Measurements from ENCODE around the gene PLXND1. TPM values are rescaled to one million over a fixed set of nuclear protein-coding genes. Genes with fewer than 3 reads are reported as not detected.

The PLXND1 gene
- total RNA-seq, 1 donor from 2014 or later, result 9.0 TPM

GRCh38 chr3:129573493-129573892, 33.0 kb downstream of the PLXND1 start:
- H3K27me3 Mint-ChIP-seq (ENCODE audit: insufficient read depth, low read depth), result peaks cover 6% of the 10 kb centered on the region
- H3K4me3 ChIP-seq, result no peak overlapping the region
- H3K4me3 Mint-ChIP-seq, result no peak overlapping the region
- H3K27ac ChIP-seq, result no peak overlapping the region
- H3K9me3 ChIP-seq (ENCODE audit: low read depth), result no peaks in the 10 kb centered on the region
- no peak overlapping the region for H2AFZ ChIP-seq (replicated peaks)
- peaks cover 4% of the 10 kb centered on the region for H3K4me1 Mint-ChIP-seq
- no peaks in the 10 kb centered on the region for H4K20me1 ChIP-seq (ENCODE audit: low read depth)
- H3K9ac ChIP-seq, result no peak overlapping the region
- no peaks in the 10 kb centered on the region for H3K9me3 Mint-ChIP-seq
- no peaks in the 10 kb centered on the region for H3K79me2 ChIP-seq (ENCODE audit: low read depth)
- H3K4me2 ChIP-seq, result no peak overlapping the region
- no peak for DNase-seq (ENCODE audit: low spot score)
- H3K4me1 ChIP-seq, result peaks cover 9% of the 10 kb centered on the region
- no peaks in the 10 kb centered on the region for H3F3A ChIP-seq (ENCODE audit: low read depth)
- no peaks in the 10 kb centered on the region for H3K27me3 ChIP-seq
- no peak overlapping the region for H3K27ac Mint-ChIP-seq
- no peak for TF ChIP-seq EZH2phosphoT487 (IDR thresholded peaks at IDR 0.05)
- TF ChIP-seq EZH2 (IDR thresholded peaks at IDR 0.05), result no peak
- TF ChIP-seq CTCF (IDR thresholded peaks at IDR 0.05), result no peak
- H3K36me3 ChIP-seq, result no peaks in the 10 kb centered on the region
- H3K36me3 Mint-ChIP-seq, result no peaks in the 10 kb centered on the region

- Histone ChIP-seq H3K9ac (no peak overlapping the region), H3K27me3 (no peaks in the 10 kb centered on the region), H3K36me3 (no peaks in the 10 kb centered on the region), H3F3A (ENCODE audit: low read depth) (no peaks in the 10 kb centered on the region), H3K27ac (no peak overlapping the region), H3K79me2 (ENCODE audit: low read depth) (no peaks in the 10 kb centered on the region), H3K4me3 (no peak overlapping the region), H3K9me3 (ENCODE audit: low read depth) (no peaks in the 10 kb centered on the region), H3K4me2 (no peak overlapping the region), H4K20me1 (ENCODE audit: low read depth) (no peaks in the 10 kb centered on the region), H2AFZ (replicated peaks) (no peak overlapping the region), H3K4me1 (peaks cover 9% of the 10 kb centered on the region)
- Mint-ChIP-seq H3K9me3 (no peaks in the 10 kb centered on the region), H3K4me1 (peaks cover 4% of the 10 kb centered on the region), H3K27ac (no peak overlapping the region), H3K27me3 (ENCODE audit: insufficient read depth, low read depth) (peaks cover 6% of the 10 kb centered on the region), H3K4me3 (no peak overlapping the region), H3K36me3 (no peaks in the 10 kb centered on the region)
- no peak for DNase-seq (ENCODE audit: low spot score)
- TF ChIP-seq EZH2 (IDR thresholded peaks at IDR 0.05) (no peak), CTCF (IDR thresholded peaks at IDR 0.05) (no peak), EZH2phosphoT487 (IDR thresholded peaks at IDR 0.05) (no peak)
Observed at GRCh38 chr3:129572603-129573002, 33.9 kb downstream of the PLXND1 start.

- Histone ChIP-seq H3K9ac (no peak overlapping the region), H4K20me1 (ENCODE audit: low read depth) (no peaks in the 10 kb centered on the region), H2AFZ (replicated peaks) (no peak overlapping the region), H3K27me3 (no peaks in the 10 kb centered on the region), H3K9me3 (ENCODE audit: low read depth) (no peaks in the 10 kb centered on the region), H3K4me3 (no peak overlapping the region), H3K4me1 (peaks cover 9% of the 10 kb centered on the region), H3F3A (ENCODE audit: low read depth) (no peaks in the 10 kb centered on the region), H3K36me3 (no peaks in the 10 kb centered on the region), H3K4me2 (no peak overlapping the region), H3K79me2 (ENCODE audit: low read depth) (no peaks in the 10 kb centered on the region), H3K27ac (no peak overlapping the region)
- Mint-ChIP-seq H3K9me3 (no peaks in the 10 kb centered on the region), H3K4me3 (peak overlapping the region; percentile 39), H3K27me3 (ENCODE audit: insufficient read depth, low read depth) (peaks cover 6% of the 10 kb centered on the region), H3K27ac (peak overlapping the region; percentile 30), H3K36me3 (no peaks in the 10 kb centered on the region), H3K4me1 (peaks cover 4% of the 10 kb centered on the region)
- no peak for DNase-seq (ENCODE audit: low spot score)
- TF ChIP-seq EZH2 (IDR thresholded peaks at IDR 0.05), result no peak
- no peak for TF ChIP-seq CTCF (IDR thresholded peaks at IDR 0.05)
Observed at GRCh38 chr3:129571605-129572547, 34.6 kb downstream of the PLXND1 start.

Measured in neural progenitor cell (in vitro differentiated cells).